Heart left ventricle (tissue), 13 donors: Measurements from ENCODE around the gene PAEP.

ENCODE experiments used
- CTCF ChIP-seq, 12 donors: fragments of 200-600 bp; sonication (generic) in 4 of 12; IDR thresholded peaks; one replicate each; pipeline versions ENCODE4 v1.5.0 to v1.8.0; 2018 to 2022; ENCODE audit warnings: antibody characterized with exemption in 12 of 12, mild to moderate bottlenecking in 5 of 12
- POLR2A ChIP-seq, 2 donors: fragments of 450-650 bp; IDR thresholded peaks; one replicate each; pipeline ENCODE4 v1.6.1; 2017; ENCODE audit warnings: antibody characterized with exemption in 2 of 2, mild to moderate bottlenecking in 2 of 2, moderate library complexity in 2 of 2
- donor health status: ischemic (EF 13 %, LVEDD 7.1; RV severe dilation, severe dysfunction).
- donor health status: DM: no; HTN: yes; CAD: no.
- donor health status: DM: no; HTN: no; CAD: no.
- donor health status: ischemic (EF 25% LVEDD 6.9; RV normal size, moderate dysfunction).
- donor health status: ischemic (EF 25% LVEDD 5.7; RV mildly dilated, moderate dysfunction).
- donor health status: ischemic (EF 35%, LVEDD 5.7; RV mildly dilated, moderate dysfunction).
- donor health status: nonischemic (EF 11% LVEDD 7.7; RV severe dilation, severe dysfunction).
- donor health status: DM: yes; HTN: yes; CAD: no.
- donor health status: PGD.
- donor health status: ischemic (EF 29% LVEDD 5.4; RV normal size, mild dysfunction).
- donor health status: nonischemic (EF 23%, LVEDD 6.1; RV moderate dilation, normal function).

GRCh38 chr9:135524130-135524861 is 37.3 kb upstream of the PAEP start:
- TF ChIP-seq CTCF (IDR thresholded peaks at IDR 0.05): no peak
- TF ChIP-seq POLR2A (IDR thresholded peaks at IDR 0.05): no peak
